Activated naive CD8-positive, alpha-beta T cell treated with anti-CD3 and anti-CD28 coated beads, Interleukin-2, amount 50 U/mL, for 24 hours (primary cell): ENCODE measurements around the gene NIM1K.
"Not testable (repeated sequence)": the region's sequence is repeated elsewhere in the genome, so short reads cannot be mapped to it uniquely, and the experiment has no call there.

Source experiments
- ATAC-seq: fragments of 150-1000 bp; cut with Tn5 transposase; one replicate; pipeline ENCODE4 v1.10.0; 2021
- DNase-seq: peaks from one replicate; pipeline ENCODE4 v3.0.0; 2021
- H3K27ac Mint-ChIP-seq: one replicate; pipeline ENCODE4 v1.8.0; 2021; ENCODE audit warnings: mild to moderate bottlenecking, mixed read lengths
- H3K27me3 Mint-ChIP-seq: one replicate; pipeline ENCODE4 v1.8.0; 2021; ENCODE audit warnings: mixed read lengths
- H3K36me3 Mint-ChIP-seq: one replicate; pipeline ENCODE4 v1.8.0; 2021; ENCODE audit warnings: low read depth, mixed read lengths
- H3K4me1 Mint-ChIP-seq: one replicate; pipeline ENCODE4 v1.8.0; 2021; ENCODE audit warnings: mixed read lengths
- H3K4me3 Mint-ChIP-seq: one replicate; pipeline ENCODE4 v1.8.0; 2021; ENCODE audit warnings: mild to moderate bottlenecking, moderate library complexity, mixed read lengths
- H3K9me3 Mint-ChIP-seq: one replicate; pipeline ENCODE4 v1.8.0; 2021; ENCODE audit warnings: mixed read lengths

Gene NIM1K

DNA sequence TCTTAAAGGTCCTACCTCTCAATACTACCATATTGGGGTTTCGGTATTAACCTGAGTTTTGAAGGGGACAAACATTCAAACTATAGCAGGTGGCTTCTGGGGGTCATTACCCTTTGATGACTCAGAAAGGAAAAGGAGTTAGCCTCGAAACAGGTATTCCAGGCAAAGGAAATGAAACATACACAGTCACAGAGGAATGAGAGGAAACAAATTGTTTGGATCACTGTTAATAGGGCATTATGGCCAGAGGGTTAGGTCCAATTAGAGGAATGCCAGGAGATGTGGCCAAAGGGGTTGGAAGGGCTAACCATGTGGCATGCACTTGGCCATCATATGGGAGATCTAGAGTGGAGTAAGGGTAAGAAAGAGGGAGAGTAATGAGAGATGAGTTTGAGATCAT lies 23.9 kb upstream of the NIM1K start:
- Mint-ChIP-seq H3K27me3 (no peaks in the 10 kb centered on the region), H3K27ac (no peak overlapping the region), H3K4me3 (no peak overlapping the region), H3K4me1 (peaks cover 2% of the 10 kb centered on the region), H3K36me3 (peaks cover 45% of the 10 kb centered on the region), H3K9me3 (no peaks in the 10 kb centered on the region)
- DNase-seq (no peak), ATAC-seq (no peak)

DNA sequence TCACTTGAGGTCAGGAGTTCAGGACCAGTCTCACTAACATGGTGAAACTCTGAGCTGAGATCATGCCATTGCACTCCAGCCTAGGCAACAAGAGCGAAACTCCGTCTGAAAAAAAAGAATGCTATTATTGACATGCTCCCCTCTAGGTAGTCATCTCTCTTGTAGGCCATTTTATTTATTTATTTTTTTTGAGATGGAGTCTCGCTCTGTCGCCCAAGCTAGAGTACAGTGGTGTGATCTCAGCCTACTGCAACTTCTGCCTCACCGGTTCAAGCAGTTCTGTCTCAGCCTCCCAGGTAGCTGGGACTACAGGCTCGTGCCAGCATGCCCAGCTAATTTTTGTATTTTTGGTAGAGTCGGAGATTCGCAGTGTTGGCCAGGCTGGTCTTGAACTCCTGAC lies 20.6 kb upstream of the NIM1K start:
- peaks cover 49% of the 10 kb centered on the region for H3K36me3 Mint-ChIP-seq

DNA sequence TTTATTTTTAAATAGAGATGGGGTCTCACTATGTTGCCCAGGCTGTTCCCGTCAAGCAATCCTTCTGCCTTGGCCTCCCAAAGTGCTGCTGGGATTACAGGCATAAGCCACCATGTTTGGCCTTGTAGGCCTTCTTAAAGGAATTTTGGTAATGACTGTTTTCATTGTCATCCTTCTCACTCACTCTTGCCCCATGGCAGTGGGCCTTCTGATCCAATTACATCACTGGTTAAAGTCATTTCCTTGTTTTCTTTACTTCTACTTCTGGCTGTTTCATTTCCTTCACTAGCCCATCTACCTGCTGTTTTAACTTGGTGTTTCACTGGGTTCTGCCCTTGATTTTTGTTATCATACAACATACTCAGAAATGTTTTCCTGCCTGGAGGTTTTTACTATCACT lies 20.1 kb upstream of the NIM1K start:
- H3K27me3 Mint-ChIP-seq, result no peaks in the 10 kb centered on the region
- no peaks in the 10 kb centered on the region for H3K9me3 Mint-ChIP-seq
- no peak for DNase-seq
- no peak overlapping the region for H3K27ac Mint-ChIP-seq
- no peaks in the 10 kb centered on the region for H3K4me1 Mint-ChIP-seq
- H3K4me3 Mint-ChIP-seq, result no peak overlapping the region
- H3K36me3 Mint-ChIP-seq, result peaks cover 49% of the 10 kb centered on the region
- ATAC-seq, result no peak

More for the DNA sequence above, 20.6 kb upstream of the NIM1K start:
- no peak for ATAC-seq
- no peaks in the 10 kb centered on the region for H3K27me3 Mint-ChIP-seq
- no peak overlapping the region for H3K4me3 Mint-ChIP-seq
- no peak for DNase-seq
- peaks cover 2% of the 10 kb centered on the region for H3K4me1 Mint-ChIP-seq
- no peak overlapping the region for H3K27ac Mint-ChIP-seq
- H3K9me3 Mint-ChIP-seq, result no peaks in the 10 kb centered on the region

DNA sequence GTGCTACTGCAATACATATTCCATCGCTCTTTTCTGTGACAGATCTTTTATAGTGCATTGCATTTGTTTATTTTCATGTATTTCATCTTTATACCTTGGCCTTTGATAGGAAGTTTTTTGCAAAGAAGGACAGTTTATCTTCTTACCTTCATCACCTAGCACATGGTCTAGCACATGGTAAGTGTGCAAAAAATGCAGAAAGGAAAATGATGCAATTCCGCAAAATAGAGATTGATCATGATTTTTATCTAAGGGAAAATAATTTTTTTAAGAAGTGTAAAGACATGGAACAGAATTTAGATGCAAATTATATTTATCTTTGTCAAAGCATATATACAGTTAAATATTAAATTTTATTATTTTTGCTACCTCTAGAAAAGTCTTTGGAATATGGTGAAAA lies 19.2 kb upstream of the NIM1K start:
- no peak for ATAC-seq
- Mint-ChIP-seq H3K4me1 (no peaks in the 10 kb centered on the region), H3K9me3 (no peaks in the 10 kb centered on the region), H3K27ac (no peak overlapping the region), H3K4me3 (no peak overlapping the region), H3K27me3 (no peaks in the 10 kb centered on the region), H3K36me3 (peaks cover 56% of the 10 kb centered on the region)
- no peak for DNase-seq

DNA sequence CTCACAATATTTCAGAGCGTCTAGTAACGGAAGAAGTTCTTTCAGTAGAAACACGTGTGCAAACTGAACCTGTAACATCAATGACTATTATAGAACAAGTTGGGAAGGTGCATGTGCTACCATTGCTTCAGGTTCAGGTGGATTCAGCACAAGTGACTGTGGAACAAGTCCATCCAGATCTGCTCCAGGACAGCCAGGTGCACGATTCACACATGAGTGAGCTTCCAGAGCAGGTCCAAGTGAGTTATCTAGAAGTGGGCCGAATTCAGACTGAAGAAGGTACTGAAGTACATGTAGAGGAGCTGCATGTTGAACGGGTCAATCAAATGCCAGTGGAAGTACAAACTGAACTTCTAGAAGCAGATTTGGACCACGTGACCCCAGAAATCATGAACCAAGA lies 17.4 kb upstream of the NIM1K start:
- no peak for ATAC-seq
- no peak overlapping the region for H3K27ac Mint-ChIP-seq
- no peak overlapping the region for H3K4me3 Mint-ChIP-seq
- H3K36me3 Mint-ChIP-seq, result peaks cover 54% of the 10 kb centered on the region
- H3K27me3 Mint-ChIP-seq, result no peaks in the 10 kb centered on the region
- DNase-seq, result no peak
- H3K9me3 Mint-ChIP-seq, result no peaks in the 10 kb centered on the region
- no peaks in the 10 kb centered on the region for H3K4me1 Mint-ChIP-seq

DNA sequence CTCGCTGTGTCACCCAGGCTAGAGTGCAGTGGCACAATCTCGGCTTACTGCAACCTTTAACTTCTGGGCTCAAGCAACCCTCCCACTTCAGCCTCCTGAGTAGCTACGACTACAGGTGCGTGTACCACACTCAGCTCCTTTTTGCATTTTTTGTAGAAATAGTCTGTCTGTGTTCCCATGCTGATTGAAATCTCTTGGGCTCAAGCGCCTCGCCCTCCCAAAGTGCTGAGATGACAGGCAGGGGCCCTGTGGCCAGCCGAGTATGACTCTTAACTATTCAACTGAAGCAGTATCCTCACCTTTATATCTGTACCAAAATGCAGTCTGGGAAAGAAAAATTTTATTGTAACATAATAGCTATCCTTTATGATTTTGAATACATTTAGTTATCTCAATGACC lies 12.2 kb upstream of the NIM1K start:
- no peak overlapping the region for H3K27ac Mint-ChIP-seq
- no peak overlapping the region for H3K4me3 Mint-ChIP-seq
- H3K27me3 Mint-ChIP-seq, result no peaks in the 10 kb centered on the region
- ATAC-seq (no peak), DNase-seq (no peak)
- H3K9me3 Mint-ChIP-seq, result no peaks in the 10 kb centered on the region
- peaks cover 34% of the 10 kb centered on the region for H3K36me3 Mint-ChIP-seq
- no peaks in the 10 kb centered on the region for H3K4me1 Mint-ChIP-seq

DNA sequence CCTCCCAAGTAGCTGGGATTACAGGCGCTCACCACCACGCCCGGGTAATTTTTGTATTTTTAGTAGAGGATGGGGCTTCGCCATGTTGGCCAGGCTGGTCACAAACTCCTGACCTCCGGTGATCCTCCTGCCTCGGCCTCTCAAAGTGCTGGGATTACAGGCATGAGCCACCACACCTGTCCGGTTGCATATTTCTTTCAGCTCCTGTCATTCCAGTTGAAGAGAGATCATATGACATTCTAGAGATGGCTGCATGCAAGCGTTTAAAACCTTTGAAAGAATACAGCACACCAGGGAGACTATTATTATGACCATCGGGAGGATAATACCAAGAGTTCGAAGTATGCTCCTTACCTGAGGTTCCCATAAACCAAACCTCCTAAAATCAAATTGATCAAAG lies 9.6 kb upstream of the NIM1K start:
- DNase-seq (no peak), ATAC-seq (no peak)
- no peak overlapping the region for H3K4me3 Mint-ChIP-seq
- peaks cover 18% of the 10 kb centered on the region for H3K36me3 Mint-ChIP-seq
- no peaks in the 10 kb centered on the region for H3K27me3 Mint-ChIP-seq
- H3K27ac Mint-ChIP-seq, result no peak overlapping the region
- no peaks in the 10 kb centered on the region for H3K4me1 Mint-ChIP-seq
- H3K9me3 Mint-ChIP-seq, result no peaks in the 10 kb centered on the region

DNA sequence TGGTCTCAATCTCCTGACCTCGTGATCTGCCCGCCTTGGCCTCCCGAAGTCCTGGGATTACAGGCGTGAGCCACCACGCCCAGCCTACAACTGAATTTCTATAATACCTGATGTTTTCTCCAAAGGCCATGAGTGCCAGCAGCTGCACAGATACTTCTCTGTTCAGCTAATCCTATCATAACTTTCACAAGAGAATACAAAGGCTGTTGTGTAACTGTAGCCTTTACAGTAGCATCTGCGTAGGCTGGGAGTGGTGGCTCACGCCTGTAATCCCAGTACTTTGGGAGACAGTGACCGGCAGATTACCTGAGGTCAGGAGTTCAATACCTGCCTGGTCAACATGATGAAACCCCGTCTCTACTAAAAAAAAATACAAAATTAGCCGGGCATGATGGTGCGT lies 8.9 kb upstream of the NIM1K start:
- H3K4me1 Mint-ChIP-seq, H3K27ac Mint-ChIP-seq, H3K9me3 Mint-ChIP-seq, ATAC-seq, H3K27me3 Mint-ChIP-seq, DNase-seq, H3K4me3 Mint-ChIP-seq: not testable (repeated sequence)
- peaks cover 16% of the 10 kb centered on the region for H3K36me3 Mint-ChIP-seq

DNA sequence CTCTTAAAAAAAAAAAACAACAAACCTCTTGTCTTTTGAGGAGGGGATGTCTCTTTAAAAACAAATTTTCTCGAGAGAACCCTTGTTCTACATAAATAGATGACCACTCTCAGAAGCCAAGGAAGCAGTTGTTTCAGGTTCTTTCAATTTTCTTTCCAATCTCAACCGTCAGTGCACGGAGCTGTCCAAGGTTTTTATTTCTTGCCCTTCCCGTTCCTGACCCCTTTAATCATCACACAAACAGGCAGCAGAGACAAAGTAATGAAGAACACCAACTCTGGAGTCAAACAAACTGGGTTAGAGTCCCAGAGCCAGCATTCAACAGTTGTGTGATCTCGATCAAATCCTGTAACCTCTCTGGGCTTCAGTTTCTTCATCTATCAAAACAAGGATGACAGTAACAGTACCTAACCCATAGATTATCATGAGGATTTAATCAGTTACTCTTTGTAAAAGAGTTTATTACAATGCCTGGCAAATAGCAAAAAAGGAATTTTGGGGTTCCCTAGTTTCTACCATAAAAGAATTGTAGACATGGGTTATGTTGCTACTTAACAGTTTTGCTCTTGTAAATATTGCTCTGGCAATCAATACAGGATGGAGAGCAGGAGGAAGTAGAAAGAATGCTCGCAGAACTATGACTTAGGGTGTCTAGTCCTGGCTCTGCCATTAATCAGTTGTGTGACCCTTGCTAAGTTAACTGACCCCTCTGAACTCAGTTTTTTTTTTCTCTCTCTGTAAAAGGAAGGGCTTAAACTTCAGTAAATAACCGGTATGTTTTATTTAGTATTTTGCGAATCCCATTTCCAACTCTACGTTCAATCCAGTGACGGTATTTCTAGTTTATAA lies 1.0 kb upstream of the NIM1K start:
- no peak for DNase-seq
- Mint-ChIP-seq H3K27ac (no peak overlapping the region), H3K36me3 (peaks cover 10% of the 10 kb centered on the region), H3K9me3 (no peaks in the 10 kb centered on the region), H3K4me3 (peak overlapping the region; percentile 81), H3K27me3 (peaks cover 24% of the 10 kb centered on the region), H3K4me1 (peaks cover 23% of the 10 kb centered on the region)
- ATAC-seq, result no peak

DNA sequence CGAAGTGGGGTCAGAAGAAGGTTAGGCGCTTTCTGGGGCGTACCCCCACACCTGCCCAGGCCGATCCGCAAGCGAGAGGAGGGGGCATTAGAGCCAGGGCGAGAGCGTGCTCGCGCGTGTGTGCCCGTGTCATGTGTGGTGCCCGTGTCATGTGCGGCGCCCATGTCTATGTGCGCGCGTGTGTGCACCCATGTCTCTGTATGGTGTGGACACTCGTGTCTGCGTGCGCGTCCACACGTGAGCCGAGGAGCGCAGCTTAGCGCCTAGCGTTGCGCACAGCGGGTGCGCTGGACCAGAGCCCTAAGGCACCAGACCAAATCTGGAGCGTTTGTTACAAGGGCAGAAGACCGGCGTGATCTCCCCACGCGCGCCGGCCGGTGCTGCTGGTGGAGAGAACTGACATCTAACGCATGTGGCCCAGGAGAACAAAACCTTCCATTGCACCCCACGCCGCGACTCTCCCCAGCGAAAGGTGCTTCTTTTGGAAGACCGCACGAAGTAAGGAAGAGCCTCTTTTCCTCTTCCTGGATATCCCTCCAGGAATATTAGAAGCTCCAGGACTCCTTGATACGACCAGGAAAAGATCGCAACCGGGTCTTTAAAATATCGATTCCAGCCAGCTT lies 644 bp downstream of the NIM1K start:
- ATAC-seq, result peak; percentile 6

DNA sequence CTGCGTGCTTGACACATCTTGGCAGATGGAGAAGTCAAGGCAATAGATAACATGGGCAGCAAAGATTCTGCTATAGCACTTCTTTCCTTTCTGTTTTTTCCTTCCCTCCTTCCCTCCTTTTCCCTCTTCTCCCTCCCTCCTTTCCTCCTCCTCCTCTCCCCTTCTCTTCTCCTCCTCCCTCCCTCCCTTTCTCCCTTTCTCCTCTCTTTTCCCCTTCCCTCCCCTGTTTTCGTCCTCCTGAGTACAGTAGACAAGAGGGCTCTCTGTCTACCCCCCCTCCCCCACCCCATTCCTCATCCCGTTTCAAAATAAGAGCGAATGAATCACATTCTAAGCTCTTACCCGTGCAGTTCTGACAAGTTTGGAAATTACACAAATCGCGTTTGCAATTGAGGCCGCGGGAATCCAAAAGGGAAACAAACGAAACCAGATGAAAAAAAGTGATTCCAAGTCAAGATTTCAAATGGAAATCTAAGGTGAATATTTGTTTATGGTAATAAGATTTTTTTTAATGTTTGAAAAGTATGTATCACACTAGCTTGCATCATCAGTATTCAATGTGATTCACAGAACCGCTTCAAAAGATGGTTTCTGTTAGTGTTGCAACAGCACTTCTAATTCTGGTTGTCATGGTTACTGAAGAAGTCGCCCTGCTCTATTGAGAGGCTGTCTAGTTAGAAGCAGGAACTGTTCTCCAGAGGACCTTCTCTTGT lies 1.3 kb downstream of the NIM1K start:
- H3K27ac Mint-ChIP-seq, result peak overlapping the region; percentile 80
- H3K27me3 Mint-ChIP-seq, result peaks cover 24% of the 10 kb centered on the region
- H3K4me1 Mint-ChIP-seq, result peaks cover 23% of the 10 kb centered on the region
- peaks cover 2% of the 10 kb centered on the region for H3K36me3 Mint-ChIP-seq
- H3K4me3 Mint-ChIP-seq, result peak overlapping the region; percentile 81
- ATAC-seq (peak; percentile 81), DNase-seq (peak; percentile 37)
- no peaks in the 10 kb centered on the region for H3K9me3 Mint-ChIP-seq

More for the DNA sequence above, 644 bp downstream of the NIM1K start:
- peak overlapping the region; percentile 81 for H3K4me3 Mint-ChIP-seq
- peaks cover 8% of the 10 kb centered on the region for H3K36me3 Mint-ChIP-seq
- peaks cover 24% of the 10 kb centered on the region for H3K27me3 Mint-ChIP-seq
- H3K4me1 Mint-ChIP-seq, result peaks cover 23% of the 10 kb centered on the region
- no peaks in the 10 kb centered on the region for H3K9me3 Mint-ChIP-seq
- H3K27ac Mint-ChIP-seq, result peak overlapping the region; percentile 73
- DNase-seq, result peak; percentile 33

DNA sequence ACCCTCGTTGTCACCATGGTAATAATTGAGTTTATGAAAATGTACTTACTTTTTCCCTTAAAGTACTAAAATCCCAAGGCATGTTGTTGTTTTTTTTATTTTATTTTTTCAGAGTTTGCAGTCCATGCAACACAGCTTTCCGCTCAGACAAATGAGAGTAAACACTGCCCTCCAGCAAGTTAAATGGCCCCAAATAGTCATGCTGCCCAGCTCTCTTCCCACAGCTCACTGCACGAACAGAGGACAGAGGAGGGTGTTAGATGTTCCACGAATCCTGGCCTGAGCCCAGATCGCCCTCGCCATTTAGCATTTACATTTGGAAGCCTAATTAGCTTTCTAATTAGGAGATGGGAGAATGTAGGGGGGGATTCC lies 1.9 kb downstream of the NIM1K start:
- H3K27me3 Mint-ChIP-seq, result peaks cover 24% of the 10 kb centered on the region
- no peak for ATAC-seq
- peak overlapping the region; percentile 81 for H3K4me3 Mint-ChIP-seq
- DNase-seq, result no peak
- H3K27ac Mint-ChIP-seq, result peak overlapping the region; percentile 80
- H3K4me1 Mint-ChIP-seq, result peaks cover 23% of the 10 kb centered on the region
- H3K9me3 Mint-ChIP-seq, result no peaks in the 10 kb centered on the region
- H3K36me3 Mint-ChIP-seq, result no peaks in the 10 kb centered on the region

DNA sequence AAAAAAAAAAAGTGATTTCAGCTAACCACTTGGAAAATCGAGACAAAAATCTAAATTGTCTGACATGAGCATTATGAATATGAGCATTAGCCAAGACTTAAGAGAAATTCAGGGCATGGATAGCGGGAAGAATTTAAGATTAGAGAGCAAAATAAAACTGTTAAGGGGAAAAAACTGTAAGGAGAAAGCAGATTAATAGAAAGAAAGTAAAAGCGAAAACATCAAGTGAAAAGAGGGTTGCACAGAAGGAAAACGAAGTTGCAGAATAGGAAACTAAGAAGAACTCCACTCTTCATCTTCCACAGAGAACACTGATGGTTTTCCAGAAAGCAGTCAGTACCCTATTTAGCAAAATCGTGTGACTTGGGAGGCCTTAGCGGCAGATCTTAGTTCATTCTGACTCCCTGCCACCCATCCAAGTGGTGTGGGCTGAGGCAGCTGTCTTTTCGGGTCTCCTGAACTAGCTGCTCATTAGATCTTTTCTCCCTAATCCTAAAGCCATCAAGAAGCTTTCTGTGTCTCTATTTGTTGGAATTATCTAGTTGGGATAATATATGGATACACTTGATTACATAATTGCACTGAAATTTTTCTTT lies 3.7 kb downstream of the NIM1K start:
- H3K36me3 Mint-ChIP-seq, result no peaks in the 10 kb centered on the region
- peaks cover 18% of the 10 kb centered on the region for H3K27me3 Mint-ChIP-seq

DNA sequence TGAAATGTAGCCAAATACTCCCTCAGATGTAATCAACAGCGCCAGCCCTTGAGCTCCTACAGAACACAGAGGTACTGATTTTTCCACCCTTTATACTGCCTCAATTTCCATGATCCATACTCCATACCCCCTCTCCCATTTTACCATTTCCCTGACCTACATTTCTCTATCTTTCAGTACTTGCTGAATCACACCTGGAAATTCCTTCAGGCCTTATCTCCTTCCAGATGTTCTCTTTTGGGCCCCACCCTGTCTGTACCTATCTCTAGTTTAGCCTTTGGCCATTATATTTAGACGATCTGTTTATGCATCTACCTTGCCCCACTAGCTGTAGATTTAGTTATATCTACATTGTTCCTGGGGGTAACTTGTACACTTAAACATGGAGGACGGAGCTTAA lies 5.5 kb downstream of the NIM1K start:
- peaks cover 9% of the 10 kb centered on the region for H3K27me3 Mint-ChIP-seq
- no peak overlapping the region for H3K27ac Mint-ChIP-seq
- DNase-seq (no peak), ATAC-seq (no peak)
- H3K4me1 Mint-ChIP-seq, result peaks cover 15% of the 10 kb centered on the region
- no peaks in the 10 kb centered on the region for H3K36me3 Mint-ChIP-seq
- H3K4me3 Mint-ChIP-seq, result no peak overlapping the region
- peaks cover 3% of the 10 kb centered on the region for H3K9me3 Mint-ChIP-seq

More for the DNA sequence above, 3.7 kb downstream of the NIM1K start:
- ATAC-seq (no peak), DNase-seq (no peak)
- H3K27ac Mint-ChIP-seq, result no peak overlapping the region
- H3K4me1 Mint-ChIP-seq, result peaks cover 23% of the 10 kb centered on the region
- no peak overlapping the region for H3K4me3 Mint-ChIP-seq
- peaks cover 3% of the 10 kb centered on the region for H3K9me3 Mint-ChIP-seq
